Loucy (cell line): ENCODE results near the gene GPR61.

Experiments
- CTCF ChIP-seq: fragments of 200-600 bp; sonication (generic); conservative IDR thresholded peaks from 2 replicates; pipeline ENCODE4 v1.5.1; 2014; ENCODE audit warnings: mild to moderate bottlenecking, antibody characterized with exemption, low read length
- EZH2phosphoT487 ChIP-seq: fragments of 200-600 bp; IDR thresholded peaks from 2 replicates; pipeline ENCODE4 v1.6.1; 2018; ENCODE audit warnings: antibody characterized with exemption, mild to moderate bottlenecking, moderate library complexity, borderline replicate concordance

GRCh38 chr1:109592916-109593315 is 53.2 kb downstream of the GPR61 start:
- TF ChIP-seq CTCF (no peak), EZH2phosphoT487 (no peak)
